ENCODE results near the gene SBF2. TPM values are rescaled to one million over a fixed set of nuclear protein-coding genes. Genes with fewer than 3 reads are reported as not detected.
"Not testable (repeated sequence)": the region's sequence is repeated elsewhere in the genome, so short reads cannot be mapped to it uniquely, and the experiment has no call there.

Gene SBF2
- total RNA-seq, 4 donors from 2014 or later = 75.0 to 104 (median 86.9) TPM

- H3K4me3 ChIP-seq = no peak overlapping the region
- H3K4me1 ChIP-seq = peaks cover 0 to 16% (median 2%) of the 10 kb centered on the region in 4 donors
- DNase-seq (ENCODE audit: low spot score in 2 of 2) = no peak
- no peak overlapping the region for H3K27ac ChIP-seq
- H3K9me3 ChIP-seq = peaks cover 0 to 2% (median 0%) of the 10 kb centered on the region in 4 donors
- TF ChIP-seq EP300 (IDR thresholded peaks at IDR 0.05) = no peak
- no peak for TF ChIP-seq CTCF (IDR thresholded peaks at IDR 0.05)
- TF ChIP-seq POLR2A (IDR thresholded peaks at IDR 0.05) = no peak
- H3K36me3 ChIP-seq = no peaks in the 10 kb centered on the region
- H3K27me3 ChIP-seq = no peaks in the 10 kb centered on the region
Measured at GRCh38 chr11:10261821-10262220, 32.2 kb downstream of the SBF2 start.

- WGBS, 2 donors = 94 to 97% methylated on average over 4 of the region's 4 CpGs
- Histone ChIP-seq H3K4me3 (no peak overlapping the region), H3K36me3 (no peaks in the 10 kb centered on the region), H3K27ac (no peak overlapping the region), H3K27me3 (no peaks in the 10 kb centered on the region), H3K9me3 (no peaks in the 10 kb centered on the region), H3K4me1 (peaks cover 0 to 20% (median 2%) of the 10 kb centered on the region in 4 donors)
- no peak for TF ChIP-seq POLR2A (IDR thresholded peaks at IDR 0.05)
- TF ChIP-seq CTCF (IDR thresholded peaks at IDR 0.05) = no peak
- no peak for TF ChIP-seq EP300 (IDR thresholded peaks at IDR 0.05)
- no peak for DNase-seq (ENCODE audit: low spot score in 2 of 2)
Measured at GRCh38 chr11:10257478-10257877, 36.5 kb downstream of the SBF2 start.

- Histone ChIP-seq H3K27ac (no peak overlapping the region), H3K4me3 (no peak overlapping the region), H3K9me3 (no peaks in the 10 kb centered on the region), H3K4me1 (peaks cover 0 to 20% (median 2%) of the 10 kb centered on the region in 4 donors), H3K27me3 (no peaks in the 10 kb centered on the region), H3K36me3 (no peaks in the 10 kb centered on the region)
- no peak for TF ChIP-seq POLR2A (IDR thresholded peaks at IDR 0.05)
- WGBS, 2 donors = 71 to 78% methylated on average over 3 of the region's 3 CpGs
- DNase-seq (ENCODE audit: low spot score in 2 of 2) = no peak
Measured at GRCh38 chr11:10255388-10256125, 38.5 kb downstream of the SBF2 start.

- not testable (repeated sequence) for H3K4me1 ChIP-seq; H3K27ac ChIP-seq; H3K4me3 ChIP-seq; DNase-seq (ENCODE audit: low spot score in 2 of 2); H3K9me3 ChIP-seq; H3K36me3 ChIP-seq; H3K27me3 ChIP-seq
- WGBS, 2 donors = 87 to 90% methylated on average over 2 of the region's 2 CpGs
Measured at GRCh38 chr11:10249448-10250131, 44.4 kb downstream of the SBF2 start.

- DNase-seq (ENCODE audit: low spot score in 2 of 2) = no peak
- 61 to 88% methylated on average over 2 of the region's 2 CpGs for WGBS, 2 donors
- TF ChIP-seq POLR2A (IDR thresholded peaks at IDR 0.05) = no peak
- TF ChIP-seq CTCF (IDR thresholded peaks at IDR 0.05) = no peak
- no peak for TF ChIP-seq EP300 (IDR thresholded peaks at IDR 0.05)
- Histone ChIP-seq H3K4me3 (no peak overlapping the region), H3K27ac (no peak overlapping the region), H3K27me3 (no peaks in the 10 kb centered on the region), H3K36me3 (peaks cover 0 to 8% (median 0%) of the 10 kb centered on the region in 3 donors), H3K9me3 (peaks cover 0 to 3% (median 0%) of the 10 kb centered on the region in 4 donors), H3K4me1 (peaks cover 0 to 14% (median 0%) of the 10 kb centered on the region in 4 donors)
Measured at GRCh38 chr11:10247011-10247410, 47.0 kb downstream of the SBF2 start.

- 82 to 88% methylated on average over 2 of the region's 2 CpGs for WGBS, 2 donors
Measured at GRCh38 chr11:10243896-10244575, 50.0 kb downstream of the SBF2 start.

More at GRCh38 chr11:10243896-10244575, 50.0 kb downstream of the SBF2 start:
- TF ChIP-seq EP300 (IDR thresholded peaks at IDR 0.05) (no peak), POLR2A (IDR thresholded peaks at IDR 0.05) (no peak), CTCF (IDR thresholded peaks at IDR 0.05) (no peak)
- Histone ChIP-seq H3K4me3 (no peak overlapping the region), H3K4me1 (peaks cover 0 to 14% (median 0%) of the 10 kb centered on the region in 4 donors), H3K9me3 (peaks cover 0 to 3% (median 0%) of the 10 kb centered on the region in 4 donors), H3K36me3 (peaks cover 0 to 8% (median 0%) of the 10 kb centered on the region in 3 donors), H3K27ac (no peak overlapping the region), H3K27me3 (no peaks in the 10 kb centered on the region)
- DNase-seq (ENCODE audit: low spot score in 2 of 2) = no peak

Data from tibial nerve (tissue), 4 donors.